K562 (cell line): Measurements from ENCODE around the gene VPS16. TPM values are rescaled to one million over a fixed set of nuclear protein-coding genes. Genes with fewer than 3 reads are reported as not detected.

Experiments used
- DPF2 ChIP-seq: fragments of 450-650 bp; IDR thresholded peaks from 2 replicates; pipeline ENCODE4 v1.6.1; 2016
- ESRRB ChIP-seq: fragments of 250-450 bp; sonication (Bioruptor Pico); IDR thresholded peaks from 2 replicates; pipeline ENCODE4 v1.5.0; 2020; ENCODE audit warnings: mild to moderate bottlenecking, moderate library complexity, borderline replicate concordance
- HDAC8 ChIP-seq: fragments of 450-650 bp; IDR thresholded peaks from 2 replicates; pipeline ENCODE4 v1.6.1; 2016; ENCODE audit warnings: mild to moderate bottlenecking, missing genetic modification characterization, moderate library complexity, missing compliant biosample characterization
- SETDB1 ChIP-seq: IDR thresholded peaks from one replicate; pipeline ENCODE4 v1.6.1; 2012; ENCODE audit warnings: low read length, control low read depth, inconsistent platforms
- SMC3 ChIP-seq: conservative IDR thresholded peaks from 2 replicates; pipeline ENCODE4 v1.6.1; 2011; ENCODE audit warnings: low read depth, low read length, improper control_type of control experiment; ENCODE audit not compliant: insufficient read depth
- SREBF1 ChIP-seq: fragments of 150-350 bp; IDR thresholded peaks from 2 replicates; pipeline ENCODE4 v1.6.1; 2014; ENCODE audit warnings: antibody characterized with exemption, low read depth, low read length, borderline replicate concordance
- TSHZ1 ChIP-seq: fragments of 250-450 bp; sonication (Bioruptor Pico); IDR thresholded peaks from 2 replicates; pipeline ENCODE4 v1.4.0; 2020; ENCODE audit warnings: mild to moderate bottlenecking, moderate library complexity
- YBX1 ChIP-seq: fragments of 450-650 bp; IDR thresholded peaks from 2 replicates; pipeline ENCODE4 v1.7.1; 2016; ENCODE audit warnings: mild to moderate bottlenecking
- ZBTB40 ChIP-seq, 2 experiments: fragments of 450-650 bp in 1 of 2; sonication (generic) in 1 of 2; formaldehyde crosslinking in 1 of 2; IDR thresholded peaks; 2 replicates each; pipeline versions ENCODE4 v1.7.1 to v1.9.0; 2016 to 2022; ENCODE audit warnings: inconsistent platforms in 1 of 2, mild to moderate bottlenecking in 1 of 2, missing genetic modification reagents in 1 of 2
- ZMIZ1 ChIP-seq, 2 experiments: fragments of 150-350 bp in 1 of 2; IDR thresholded peaks; 2 replicates each; pipeline ENCODE4 v1.6.1; 2012 to 2016; ENCODE audit warnings: low read depth in 2 of 2, low read length in 2 of 2, mild to moderate bottlenecking in 1 of 2, moderate library complexity in 1 of 2
- polyA plus RNA-seq, 8 experiments: library from polyadenylated mRNA; depleted of rRNA in 4 of 8; stranded (reverse) in 5 of 8; unstranded in 3 of 8; fragments of >200 nt; fragmentation: Nextera tagmentation in 2 of 8; fragmentation: Illumina TruSeq in 1 of 8; extraction: Ambion mirVana in 2 of 8; extraction: Trizol in 1 of 8; gene quantifications; 2 replicates each; pipeline versions ENCODE4 v1.2.1 to v1.2.3, GENCODE V29; 2011 to 2014; ENCODE audit warnings: inconsistent platforms in 1 of 8, missing spikeins in 1 of 8
- total RNA-seq, 7 experiments: library from RNA; depleted of rRNA in 6 of 7; stranded (reverse); fragments of >200 nt in 6 of 7; fragmentation: Illumina TruSeq in 2 of 7; extraction: Trizol in 2 of 7; gene quantifications; 2 replicates each; pipeline versions ENCODE4 v1.2.1 to v1.2.3, GENCODE V29; 2011 to 2021; ENCODE audit warnings: low replicate concordance in 1 of 7

VPS16 gene
- total and polyA plus RNA-seq, 9 of the 15 experiments (the other 6 are each of a cell fraction or from before 2014, with no cell fraction given): 6.8 to 24.7 (median 14.0) TPM

- TF ChIP-seq ZBTB40 (IDR thresholded peaks at IDR 0.05): 0 out of 2 replicates have a peak, but pooled peaks have one; percentile 14
- no peak for TF ChIP-seq ZBTB40 (CRISPR knock-in tag; IDR thresholded peaks at IDR 0.05)
- TF ChIP-seq SETDB1: no peak
- TF ChIP-seq ESRRB (CRISPR knock-in tag): no peak
- TF ChIP-seq SREBF1: no peak
- TF ChIP-seq HDAC8: no peak
- peak in 1 of 2 experiments; percentile 39; a peak in 1 of 4 replicates for TF ChIP-seq ZMIZ1 (IDR thresholded peaks at IDR 0.05; ENCODE audit: low read depth in 2 of 2, low read length in 2 of 2)
- TF ChIP-seq DPF2: peak; percentile 61
- no peak for TF ChIP-seq YBX1
- TF ChIP-seq TSHZ1 (CRISPR knock-in tag): no peak
- no peak for TF ChIP-seq SMC3
Measured at GRCh38 chr20:2800521-2801285, 39.8 kb upstream of the VPS16 start, which contains the start of gene CPXM1 (continued).
